T-helper 1 cell treated with Interleukin-12 subunit alpha and Interleukin-12 subunit beta and Interleukin-4 antibody, amounts not matched to agents 30 ng/mL and 1 ng/mL, for 36 hours (primary cell): ENCODE data around the gene BIN1. TPM values are rescaled to one million over a fixed set of nuclear protein-coding genes. Genes with fewer than 3 reads are reported as not detected.

Experiments used
- intact Hi-C: fragments of 100-400 bp; cut with micrococcal nuclease; formaldehyde crosslinking; loops from one replicate; pipeline ENCODE4 v1.15.1; 2024
- total RNA-seq: library from RNA; stranded (reverse); gene quantifications from 2 replicates; pipeline ENCODE4 v1.2.3, GENCODE V29; 2022

The BIN1 gene
- total RNA-seq, 1 donor from 2014 or later: 107 TPM

- intact Hi-C loops: no loop called here
These were observed 43.0 kb downstream of the BIN1 start for GRCh38 chr2:127063701-127064590.

- intact Hi-C loops: no loop called here
These were observed 45.3 kb downstream of the BIN1 start for GRCh38 chr2:127061375-127062273.

- intact Hi-C loops: no loop called here
These were observed 46.5 kb downstream of the BIN1 start for GRCh38 chr2:127060264-127060945.

GRCh38 chr2:127059559-127059958 is 47.4 kb downstream of the BIN1 start:
- intact Hi-C loops: no loop called here

- intact Hi-C loops: no loop called here
These were observed 48.1 kb downstream of the BIN1 start for GRCh38 chr2:127058954-127059252.

- intact Hi-C loops: no loop called here
These were observed 48.6 kb downstream of the BIN1 start for GRCh38 chr2:127058246-127058953.

- intact Hi-C loops: no loop called here
These were observed 49.3 kb downstream of the BIN1 start for GRCh38 chr2:127057371-127058245.

- intact Hi-C loops: no loop called here
These were observed 50.2 kb downstream of the BIN1 start for GRCh38 chr2:127056631-127057370.

- intact Hi-C loops: no loop called here
These were observed 50.9 kb downstream of the BIN1 start for GRCh38 chr2:127056086-127056485.

- intact Hi-C loops: no loop called here
These were observed 51.2 kb downstream of the BIN1 start for GRCh38 chr2:127055786-127056076.

GRCh38 chr2:127054996-127055785 is 51.8 kb downstream of the BIN1 start:
- intact Hi-C loops: no loop called here

GRCh38 chr2:127054604-127054930 is 52.4 kb downstream of the BIN1 start:
- intact Hi-C loops: no loop called here

GRCh38 chr2:127053731-127054603 is 53.0 kb downstream of the BIN1 start:
- intact Hi-C loops: no loop called here

GRCh38 chr2:127052771-127053691 is 53.9 kb downstream of the BIN1 start:
- intact Hi-C loops: no loop called here

GRCh38 chr2:127052057-127052770 is 54.7 kb downstream of the BIN1 start:
- intact Hi-C loops: no loop called here
